Measurements from ENCODE around the gene MOB3A. TPM values are rescaled to one million over a fixed set of nuclear protein-coding genes. Genes with fewer than 3 reads are reported as not detected.
A peak's percentile ranks its signal among the peaks of the same experiment; 100 is the strongest.

Gene MOB3A
- total and polyA plus RNA-seq, 10 of the 15 experiments (the other 5 are each of a cell fraction or from before 2014, with no cell fraction given): 7.5 to 229 (median 79.4) TPM

DNA sequence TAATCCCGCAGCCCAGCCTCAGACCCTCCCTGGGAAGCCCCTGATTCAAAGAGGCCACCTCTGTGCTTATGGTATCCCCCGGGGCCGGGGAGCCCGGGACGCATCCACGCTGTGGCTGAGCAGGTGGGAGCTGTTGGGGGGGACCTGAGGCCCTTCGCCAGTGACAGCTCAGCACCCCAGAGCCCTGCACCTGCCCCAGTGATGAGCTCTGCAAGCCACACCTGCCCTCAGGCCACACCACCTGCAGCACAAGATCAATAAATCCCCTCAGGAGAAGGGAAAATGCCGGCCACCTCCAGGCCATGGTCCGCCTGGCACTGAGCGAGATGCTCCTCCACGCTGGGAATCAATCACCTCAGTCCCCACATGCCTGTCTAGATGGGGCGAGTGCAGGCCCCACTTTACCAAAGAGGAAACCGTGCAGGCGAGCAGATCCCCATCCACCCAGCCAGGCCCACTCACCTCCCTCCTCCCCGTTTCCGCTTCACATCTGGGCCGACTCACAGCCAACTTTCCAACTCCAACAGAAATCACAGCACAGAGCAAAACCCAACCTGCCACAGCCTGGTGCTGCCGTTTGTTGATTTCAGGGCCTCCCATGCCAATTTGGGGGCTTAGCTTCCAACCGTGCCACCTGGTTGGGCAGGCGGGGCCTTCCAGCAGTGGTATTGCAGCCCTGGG lies 12.8 kb downstream of the MOB3A start (continued):
- TF ChIP-seq ZBTB4 (CRISPR knock-in tag; IDR thresholded peaks at IDR 0.05) (no peak), IRF4 (IDR thresholded peaks at IDR 0.05; ENCODE audit: low read depth, low read length) (no peak), WRNIP1 (IDR thresholded peaks at IDR 0.05; ENCODE audit: borderline replicate concordance, low read depth, low read length) (no peak), MAX (IDR thresholded peaks at IDR 0.05; ENCODE audit: low read depth, low read length) (no peak), RELA (IDR thresholded peaks at IDR 0.05; ENCODE audit: borderline replicate concordance, partially characterized antibody) (no peak), CBFB (IDR thresholded peaks at IDR 0.05; ENCODE audit: low read depth) (no peak), ELK1 (IDR thresholded peaks at IDR 0.05; ENCODE audit: low read depth, low read length) (no peak), BCL11A (IDR thresholded peaks at IDR 0.05; ENCODE audit: low read depth, low read length) (no peak), CREM (IDR thresholded peaks at IDR 0.05; ENCODE audit: low read depth) (no peak), CEBPZ (IDR thresholded peaks at IDR 0.05; ENCODE audit: low read depth, low read length) (no peak), EGR1 (IDR thresholded peaks at IDR 0.05; ENCODE audit: borderline replicate concordance in 1 of 2, low read depth in 2 of 2, low read length in 2 of 2) (peak in 1 of 2 experiments; percentile 15; a peak in 1 of 3 replicates), IKZF2 (IDR thresholded peaks at IDR 0.05) (peak in 1 of 2 experiments; percentile 32; a peak in 1 of 4 replicates), BACH1 (IDR thresholded peaks at IDR 0.05; ENCODE audit: borderline replicate concordance) (no peak), JUNB (IDR thresholded peaks at IDR 0.05) (no peak), SIN3A (IDR thresholded peaks at IDR 0.05; ENCODE audit: low read depth, low read length) (0 out of 2 replicates have a peak, but pooled peaks have one; percentile 38), PAX8 (IDR thresholded peaks at IDR 0.05) (no peak), EP300 (IDR thresholded peaks at IDR 0.05; ENCODE audit: borderline replicate concordance in 1 of 2, control insufficient read depth in 1 of 2, low read depth in 2 of 2, low read length in 2 of 2) (no peak), POLR2AphosphoS2 (IDR thresholded peaks at IDR 0.05; ENCODE audit: low read depth, low read length) (no peak), TCF12 (IDR thresholded peaks at IDR 0.05; ENCODE audit: low read depth, low read length) (0 out of 2 replicates have a peak, but pooled peaks have one; percentile 3), EED (IDR thresholded peaks at IDR 0.05; ENCODE audit: low read depth) (peak; percentile 33; the same call in 1 of the 2 replicates), SREBF2 (IDR thresholded peaks at IDR 0.05; ENCODE audit: low read length) (no peak)
- TF ChIP-seq, protein P1, sequence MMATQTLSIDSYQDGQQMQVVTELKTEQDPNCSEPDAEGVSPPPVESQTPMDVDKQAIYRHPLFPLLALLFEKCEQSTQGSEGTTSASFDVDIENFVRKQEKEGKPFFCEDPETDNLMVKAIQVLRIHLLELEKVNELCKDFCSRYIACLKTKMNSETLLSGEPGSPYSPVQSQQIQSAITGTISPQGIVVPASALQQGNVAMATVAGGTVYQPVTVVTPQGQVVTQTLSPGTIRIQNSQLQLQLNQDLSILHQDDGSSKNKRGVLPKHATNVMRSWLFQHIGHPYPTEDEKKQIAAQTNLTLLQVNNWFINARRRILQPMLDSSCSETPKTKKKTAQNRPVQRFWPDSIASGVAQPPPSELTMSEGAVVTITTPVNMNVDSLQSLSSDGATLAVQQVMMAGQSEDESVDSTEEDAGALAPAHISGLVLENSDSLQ (IDR thresholded peaks at IDR 0.05): no peak

All from GM12878 (cell line).